Measurements from ENCODE around the gene FNDC3B.

DNA sequence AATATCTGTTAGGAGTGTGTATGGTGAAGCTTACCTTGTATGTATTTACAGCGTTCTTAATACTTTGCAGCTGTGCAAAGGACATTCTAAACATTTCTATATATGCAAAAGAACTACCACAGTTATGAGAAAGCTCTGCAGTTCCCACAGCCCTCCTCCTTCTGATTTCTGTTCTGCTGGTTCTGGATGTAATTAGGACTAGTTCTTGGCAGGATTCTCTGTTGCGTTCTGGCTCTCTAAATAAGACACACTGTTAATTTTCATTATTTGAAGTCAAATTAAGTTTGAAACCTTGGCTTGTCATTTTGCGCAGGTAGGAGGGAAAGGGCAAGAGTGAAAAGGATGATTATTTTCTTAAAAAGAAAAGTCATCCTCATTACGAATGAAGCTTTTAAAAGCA, 76.4 kb downstream of the FNDC3B start:
- TF ChIP-seq, protein P1, sequence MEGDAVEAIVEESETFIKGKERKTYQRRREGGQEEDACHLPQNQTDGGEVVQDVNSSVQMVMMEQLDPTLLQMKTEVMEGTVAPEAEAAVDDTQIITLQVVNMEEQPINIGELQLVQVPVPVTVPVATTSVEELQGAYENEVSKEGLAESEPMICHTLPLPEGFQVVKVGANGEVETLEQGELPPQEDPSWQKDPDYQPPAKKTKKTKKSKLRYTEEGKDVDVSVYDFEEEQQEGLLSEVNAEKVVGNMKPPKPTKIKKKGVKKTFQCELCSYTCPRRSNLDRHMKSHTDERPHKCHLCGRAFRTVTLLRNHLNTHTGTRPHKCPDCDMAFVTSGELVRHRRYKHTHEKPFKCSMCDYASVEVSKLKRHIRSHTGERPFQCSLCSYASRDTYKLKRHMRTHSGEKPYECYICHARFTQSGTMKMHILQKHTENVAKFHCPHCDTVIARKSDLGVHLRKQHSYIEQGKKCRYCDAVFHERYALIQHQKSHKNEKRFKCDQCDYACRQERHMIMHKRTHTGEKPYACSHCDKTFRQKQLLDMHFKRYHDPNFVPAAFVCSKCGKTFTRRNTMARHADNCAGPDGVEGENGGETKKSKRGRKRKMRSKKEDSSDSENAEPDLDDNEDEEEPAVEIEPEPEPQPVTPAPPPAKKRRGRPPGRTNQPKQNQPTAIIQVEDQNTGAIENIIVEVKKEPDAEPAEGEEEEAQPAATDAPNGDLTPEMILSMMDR (IDR thresholded peaks at IDR 0.05; ENCODE audit: low read depth, low read length) = no peak
- TF ChIP-seq EZH2phosphoT487 (IDR thresholded peaks at IDR 0.05; ENCODE audit: low read depth) = no peak

Measured in OCI-LY3 (cell line).